Activated CD8-positive, alpha-beta T cell treated with anti-CD3 and anti-CD28 coated beads for 36 hours (primary cell): ENCODE measurements around the gene NFXL1. TPM values are rescaled to one million over a fixed set of nuclear protein-coding genes. Genes with fewer than 3 reads are reported as not detected.

Experiments used
- ATAC-seq: fragments of 200-7000 bp; cut with Tn5 transposase; one replicate; pipeline ENCODE4 v1.10.0; 2021; ENCODE audit warnings: mild to moderate bottlenecking, moderate library complexity
- CTCF ChIA-PET: fragments of 350-600 bp; sonication (Branson Sonifier 250); formaldehyde crosslinking; loops from one replicate; lab custom pipeline; 2021; ENCODE audit warnings: antibody characterized with exemption; lab: Charles Lee
- POLR2A ChIA-PET: fragments of 350-600 bp; sonication (Branson Sonifier 250); formaldehyde crosslinking; loops from one replicate; lab custom pipeline; 2021; ENCODE audit warnings: antibody characterized with exemption; lab: Charles Lee
- DNase-seq: peaks from one replicate; pipeline ENCODE4 v3.0.0-alpha.2; 2020
- H3K27ac Mint-ChIP-seq: one replicate; pipeline ENCODE4 v1.8.0; 2021; ENCODE audit warnings: mild to moderate bottlenecking, mixed read lengths
- H3K27me3 Mint-ChIP-seq: one replicate; pipeline ENCODE4 v1.8.0; 2021; ENCODE audit warnings: mixed read lengths
- H3K36me3 Mint-ChIP-seq: one replicate; pipeline ENCODE4 v1.8.0; 2021; ENCODE audit warnings: low read depth, mixed read lengths
- H3K4me1 Mint-ChIP-seq: one replicate; pipeline ENCODE4 v1.8.0; 2021; ENCODE audit warnings: low read depth, mixed read lengths
- H3K4me3 Mint-ChIP-seq: one replicate; pipeline ENCODE4 v1.8.0; 2021; ENCODE audit warnings: mild to moderate bottlenecking, moderate library complexity, mixed read lengths
- H3K9me3 Mint-ChIP-seq: one replicate; pipeline ENCODE4 v1.8.0; 2021; ENCODE audit warnings: mixed read lengths
- CTCF ChIP-seq: fragments of 200-600 bp; IDR thresholded peaks from one replicate; pipeline ENCODE4 v1.8.0; 2022; ENCODE audit warnings: antibody characterized with exemption, mild to moderate bottlenecking
- intact Hi-C: fragments of 100-400 bp; cut with micrococcal nuclease; formaldehyde crosslinking; loops from one replicate; pipeline ENCODE4 v1.10.0; 2022
- total RNA-seq, 2 experiments: library from RNA; stranded (reverse); gene quantifications; one replicate each; pipeline ENCODE4 v1.2.3, GENCODE V29; 2021

The NFXL1 gene
- total RNA-seq, 2 experiments from 2014 or later = 14.0 to 14.5 TPM

GRCh38 chr4:47809654-47810203 lies 104.7 kb downstream of the NFXL1 start:
- no peak for TF ChIP-seq CTCF
- ChIA-PET CTCF (no interaction called here), POLR2A (no interaction called here)
- DNase-seq (no peak), ATAC-seq (no peak)
- Mint-ChIP-seq H3K4me1 (no peaks in the 10 kb centered on the region), H3K36me3 (no peaks in the 10 kb centered on the region), H3K9me3 (no peaks in the 10 kb centered on the region), H3K27me3 (peaks cover 14% of the 10 kb centered on the region), H3K4me3 (no peak overlapping the region), H3K27ac (no peak overlapping the region)
- intact Hi-C loops = no loop called here

- intact Hi-C loops = no loop called here
- Mint-ChIP-seq H3K27ac (no peak overlapping the region), H3K9me3 (no peaks in the 10 kb centered on the region), H3K36me3 (no peaks in the 10 kb centered on the region), H3K27me3 (peaks cover 3% of the 10 kb centered on the region), H3K4me3 (no peak overlapping the region), H3K4me1 (no peaks in the 10 kb centered on the region)
- ATAC-seq (no peak), DNase-seq (no peak)
- CTCF ChIA-PET = no interaction called here
- TF ChIP-seq CTCF = no peak
- POLR2A ChIA-PET = no interaction called here
Measured at GRCh38 chr4:47804598-47804997, 109.8 kb downstream of the NFXL1 start.

GRCh38 chr4:47801481-47802002 lies 112.8 kb downstream of the NFXL1 start:
- Mint-ChIP-seq H3K27me3 (peaks cover 3% of the 10 kb centered on the region), H3K9me3 (no peaks in the 10 kb centered on the region), H3K36me3 (no peaks in the 10 kb centered on the region), H3K4me3 (no peak overlapping the region), H3K27ac (no peak overlapping the region), H3K4me1 (no peaks in the 10 kb centered on the region)
- ChIA-PET POLR2A (no interaction called here), CTCF (no interaction called here)
- ATAC-seq (no peak), DNase-seq (no peak)
- TF ChIP-seq CTCF = no peak
- intact Hi-C loops = no loop called here

- CTCF ChIA-PET = no interaction called here
- no peak for ATAC-seq
- H3K4me3 Mint-ChIP-seq = no peak overlapping the region
Measured at GRCh38 chr4:47798165-47798564, 116.2 kb downstream of the NFXL1 start.

More at GRCh38 chr4:47798165-47798564, 116.2 kb downstream of the NFXL1 start:
- H3K27me3 Mint-ChIP-seq = peaks cover 9% of the 10 kb centered on the region
- no peak overlapping the region for H3K27ac Mint-ChIP-seq
- no peaks in the 10 kb centered on the region for H3K36me3 Mint-ChIP-seq
- H3K4me1 Mint-ChIP-seq = no peaks in the 10 kb centered on the region
- intact Hi-C loops = no loop called here
- no peaks in the 10 kb centered on the region for H3K9me3 Mint-ChIP-seq
- DNase-seq = no peak
- TF ChIP-seq CTCF = no peak
- POLR2A ChIA-PET = no interaction called here

Other genes with a start within 250 kb of the NFXL1 start
- gene CORIN, start 76.5 kb downstream of the NFXL1 start, total RNA-seq = under 1 TPM; 0.29 to 0.34 TPM
- under 1 TPM in 1 of 2 experiments, not detected in 1; 0.50 TPM for gene CNGA1, start 102.1 kb upstream of the NFXL1 start, total RNA-seq
- 1 to 10 TPM; 1.1 to 1.9 TPM for gene NIPAL1, start 102.2 kb upstream of the NFXL1 start, total RNA-seq
- 10 to 100 TPM; 20.6 to 23.5 TPM for gene TXK, start 219.7 kb upstream of the NFXL1 start, total RNA-seq